ENCODE data around the gene ADAMTSL1.
A peak's percentile ranks its signal among the peaks of the same experiment; 100 is the strongest.

Gene ADAMTSL1

GRCh38 chr9:18616976-18617375 lies 143.0 kb downstream of the ADAMTSL1 start:
- no peak for DNase-seq

- no peak for DNase-seq
Observed at GRCh38 chr9:18617759-18618158, 143.8 kb downstream of the ADAMTSL1 start.

GRCh38 chr9:18618862-18619261 lies 144.9 kb downstream of the ADAMTSL1 start:
- DNase-seq: no peak

- DNase-seq: no peak
Observed at GRCh38 chr9:18622186-18622836, 148.4 kb downstream of the ADAMTSL1 start.

GRCh38 chr9:18623221-18624079 lies 149.5 kb downstream of the ADAMTSL1 start:
- no peak for DNase-seq

- no peak for DNase-seq
Observed at GRCh38 chr9:18626046-18626698, 152.2 kb downstream of the ADAMTSL1 start.

GRCh38 chr9:18629136-18629535 lies 155.2 kb downstream of the ADAMTSL1 start:
- no peak for DNase-seq

DNA sequence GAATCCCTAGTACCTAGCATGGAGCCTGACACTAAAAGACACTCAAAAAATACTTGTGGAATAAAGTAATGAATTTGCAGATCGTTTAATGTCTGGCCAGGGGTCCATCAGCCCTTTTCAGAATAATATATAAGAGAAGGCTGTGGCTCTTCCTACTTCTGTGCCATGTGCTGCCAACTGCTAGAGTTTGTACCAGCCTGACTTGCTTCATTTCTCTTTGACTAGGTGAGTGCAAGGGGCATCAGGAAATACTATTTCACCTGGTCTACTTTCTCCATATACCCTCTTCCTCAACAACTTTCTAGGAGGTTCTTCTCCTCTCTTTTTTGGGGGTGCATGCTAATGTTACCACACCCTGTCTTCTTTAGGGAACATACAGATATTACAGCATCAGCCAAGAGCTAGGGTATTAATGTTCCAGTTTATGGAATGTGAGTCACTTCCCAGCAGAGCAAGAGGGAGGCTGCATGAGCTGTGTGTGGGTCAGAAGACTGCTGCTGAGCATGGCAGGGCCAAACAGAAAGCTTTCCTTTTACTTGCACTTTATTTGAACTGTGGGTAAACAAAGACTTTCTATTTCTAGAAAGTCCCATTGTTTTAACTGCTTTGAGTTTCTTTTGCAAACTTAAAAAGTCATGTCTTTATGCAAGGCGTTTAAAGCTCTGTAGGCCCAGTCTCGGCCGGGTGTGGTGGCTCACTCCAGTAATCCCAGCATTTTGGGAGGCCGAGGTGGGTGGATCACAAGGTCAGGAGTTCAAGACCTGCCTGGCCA lies 158.9 kb downstream of the ADAMTSL1 start:
- no peak for DNase-seq

- no peak for DNase-seq
Observed at GRCh38 chr9:18636781-18637180, 162.8 kb downstream of the ADAMTSL1 start.

DNA sequence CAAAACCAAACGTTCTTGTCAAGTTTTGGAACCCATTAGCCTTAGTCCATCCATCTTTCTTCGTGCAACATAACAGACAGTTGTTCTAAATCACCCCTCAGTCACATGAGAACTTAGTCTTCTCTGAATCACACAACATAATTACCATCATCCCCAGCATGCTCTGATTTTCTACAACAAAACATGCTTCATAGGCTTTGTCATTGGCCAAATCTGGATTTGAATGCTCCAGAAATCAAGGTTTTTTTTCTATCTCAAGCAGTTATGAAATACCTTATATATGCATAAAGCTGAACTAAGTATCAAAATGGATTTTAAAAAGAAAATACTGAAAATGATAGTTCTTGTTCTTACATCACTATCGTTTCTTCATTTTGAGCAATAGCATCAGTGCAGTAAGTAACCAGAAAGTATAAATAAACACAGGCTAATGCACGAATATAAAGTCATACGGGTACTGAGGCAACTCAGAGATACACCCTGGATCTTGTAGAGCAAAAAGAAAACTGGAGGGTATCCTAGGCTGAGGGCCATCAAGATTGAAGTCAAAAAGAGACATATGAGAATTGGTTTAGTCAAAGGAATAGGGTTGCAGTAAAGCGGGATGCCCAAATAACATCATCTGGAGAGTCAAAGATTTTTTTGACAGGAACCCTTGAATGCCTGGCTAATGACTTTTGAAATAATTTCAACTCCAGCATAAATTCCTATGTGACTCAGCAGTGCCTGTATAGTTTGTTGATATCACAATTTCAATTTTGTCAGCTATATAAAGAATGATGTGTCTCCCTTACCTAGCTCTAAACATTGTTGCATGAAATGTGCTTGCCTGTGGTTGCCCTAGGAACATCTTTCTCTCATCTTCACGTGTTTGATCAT lies 164.7 kb downstream of the ADAMTSL1 start:
- no peak for DNase-seq

- no peak for DNase-seq
Observed at GRCh38 chr9:18639911-18640310, 166.0 kb downstream of the ADAMTSL1 start.

GRCh38 chr9:18658804-18659705 lies 185.1 kb downstream of the ADAMTSL1 start:
- no peak for DNase-seq

- no peak for DNase-seq
Observed at GRCh38 chr9:18660001-18660400, 186.0 kb downstream of the ADAMTSL1 start.

DNA sequence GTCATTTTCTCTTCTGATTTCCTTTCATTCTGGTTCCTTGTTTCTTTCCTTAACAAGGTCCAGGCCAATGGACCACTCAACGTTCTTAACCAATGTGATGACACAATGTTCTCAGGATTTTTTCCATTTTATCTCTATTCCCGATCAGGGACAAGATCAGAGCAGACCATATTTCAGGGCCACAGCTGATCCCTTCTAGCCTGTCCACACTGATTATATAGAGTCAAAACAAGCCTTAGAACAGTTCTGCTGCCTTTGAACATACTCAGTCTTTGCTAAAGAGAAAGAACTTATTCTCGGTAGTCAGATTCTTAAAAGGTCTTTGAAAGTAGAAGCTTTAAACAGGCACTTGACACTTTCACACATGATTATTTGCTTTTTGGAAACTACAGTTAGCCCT lies 188.4 kb downstream of the ADAMTSL1 start:
- DNase-seq: no peak

GRCh38 chr9:18665947-18666346 lies 192.0 kb downstream of the ADAMTSL1 start:
- no peak for DNase-seq

DNA sequence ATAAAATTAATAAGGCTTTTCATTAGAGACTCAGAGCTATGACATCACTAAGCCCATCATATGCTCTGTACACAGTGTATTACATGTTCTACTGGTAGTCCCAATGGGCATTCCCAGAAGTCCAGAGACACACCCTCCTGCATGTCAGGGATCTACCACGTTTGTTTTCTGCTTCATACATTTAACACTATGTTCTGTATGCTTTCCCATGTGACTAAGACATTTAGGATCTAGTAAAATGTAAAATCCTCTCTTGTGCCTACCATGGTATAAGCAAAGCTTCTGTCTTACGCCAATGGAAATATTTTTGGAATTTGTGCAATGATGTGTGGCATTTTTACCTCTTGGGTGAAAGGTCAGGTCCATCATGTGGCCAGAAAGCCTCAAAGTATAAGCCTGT lies 192.4 kb downstream of the ADAMTSL1 start:
- no peak for DNase-seq

GRCh38 chr9:18666986-18667772 lies 193.2 kb downstream of the ADAMTSL1 start:
- DNase-seq: no peak

DNA sequence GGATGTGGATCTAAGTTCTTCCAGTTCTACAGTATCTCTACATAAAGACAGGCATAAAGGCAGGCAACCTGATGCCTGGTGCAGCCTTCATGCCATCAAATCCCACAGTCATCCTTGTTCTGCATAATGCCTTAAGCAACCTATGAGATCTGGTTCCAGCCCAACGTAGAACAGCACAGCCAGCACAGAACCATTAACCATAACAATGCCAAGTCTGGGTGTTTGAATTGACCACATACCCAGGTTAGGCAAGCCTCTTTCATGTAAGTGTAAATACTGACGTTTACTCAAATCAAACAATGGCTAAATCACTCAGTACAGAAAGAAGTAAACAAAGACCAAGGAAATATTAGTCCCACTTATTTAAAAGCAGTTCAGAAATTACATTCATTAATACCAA lies 195.0 kb downstream of the ADAMTSL1 start:
- DNase-seq: peak; percentile 13

GRCh38 chr9:18672706-18673105 lies 198.8 kb downstream of the ADAMTSL1 start:
- DNase-seq: no peak

- no peak for DNase-seq
Observed at GRCh38 chr9:18673179-18673578, 199.2 kb downstream of the ADAMTSL1 start.
